ENCODE measurements around the gene MUSK.
"Not testable (repeated sequence)": the region's sequence is repeated elsewhere in the genome, so short reads cannot be mapped to it uniquely, and the experiment has no call there.

The MUSK gene

DNA sequence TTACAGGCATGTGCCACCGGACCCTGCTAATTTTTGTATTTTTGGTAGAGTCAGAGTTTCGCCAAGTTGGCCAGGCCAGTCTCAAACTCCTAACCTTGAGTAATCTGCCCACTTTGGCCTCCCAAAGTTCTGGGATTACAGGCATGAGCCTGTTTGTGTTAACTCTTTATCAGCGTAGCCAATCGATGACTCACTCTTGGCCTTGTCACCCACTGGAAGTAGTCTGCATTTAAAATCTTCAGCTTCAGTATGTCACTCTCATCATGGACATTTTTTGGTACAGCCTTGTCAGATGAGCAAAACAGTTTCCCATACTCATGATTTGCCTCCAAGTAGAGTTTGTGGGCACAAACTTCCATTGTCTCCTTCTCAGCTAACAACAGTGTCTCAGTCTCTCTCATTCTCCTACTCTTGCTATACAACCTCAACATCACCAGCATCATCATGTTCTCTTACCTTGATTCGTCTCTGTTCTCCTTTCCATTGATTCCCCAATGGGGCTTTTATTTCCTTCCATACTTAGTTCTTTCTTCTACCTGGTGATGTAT is 22.5 kb downstream of the MUSK start:
- ChIA-PET CTCF (no interaction called here), POLR2A (no interaction called here)
- TF ChIP-seq ARNT (IDR thresholded peaks at IDR 0.05) (no peak), FOXK2 (IDR thresholded peaks at IDR 0.05) (no peak), L3MBTL2 (conservative IDR thresholded peaks at IDR 0.05) (no peak), PKNOX1 (IDR thresholded peaks at IDR 0.05) (no peak), NFRKB (IDR thresholded peaks at IDR 0.05) (no peak), FOXA1 (IDR thresholded peaks at IDR 0.05) (no peak), BHLHE40 (IDR thresholded peaks at IDR 0.05; ENCODE audit: borderline replicate concordance) (no peak), ELF4 (IDR thresholded peaks at IDR 0.05) (no peak), ZNF384 (IDR thresholded peaks at IDR 0.05) (no peak), SUZ12 (IDR thresholded peaks at IDR 0.05) (no peak), FOXM1 (IDR thresholded peaks at IDR 0.05; ENCODE audit: borderline replicate concordance) (no peak), CTBP1 (IDR thresholded peaks at IDR 0.05; ENCODE audit: borderline replicate concordance) (no peak), SP1 (IDR thresholded peaks at IDR 0.05) (no peak)

DNA sequence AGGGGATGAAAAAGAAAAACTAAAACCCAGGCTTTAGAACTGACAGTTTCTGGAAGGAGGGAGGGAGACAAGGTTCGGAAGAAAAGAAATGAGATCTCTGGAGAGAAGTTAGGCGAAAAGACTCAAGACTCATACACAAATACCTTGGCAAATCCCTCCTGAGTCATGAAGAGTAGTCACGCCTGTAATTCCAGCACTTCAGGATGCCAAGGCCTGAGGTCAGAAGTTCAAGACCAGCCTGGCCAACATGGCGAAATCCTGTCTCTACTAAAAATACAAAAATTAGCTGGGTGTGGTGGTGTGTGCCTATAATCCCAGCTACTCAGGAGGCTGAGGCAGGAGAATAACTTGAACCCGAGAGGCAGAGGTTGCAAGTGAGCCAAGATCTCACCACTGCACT is 27.3 kb downstream of the MUSK start:
- CTCF ChIA-PET; DNase-seq (ENCODE audit: extremely low spot score); POLR2A ChIA-PET: not testable (repeated sequence)

More for the DNA sequence above, 22.5 kb downstream of the MUSK start:
- DNase-seq (ENCODE audit: extremely low spot score): no peak

DNA sequence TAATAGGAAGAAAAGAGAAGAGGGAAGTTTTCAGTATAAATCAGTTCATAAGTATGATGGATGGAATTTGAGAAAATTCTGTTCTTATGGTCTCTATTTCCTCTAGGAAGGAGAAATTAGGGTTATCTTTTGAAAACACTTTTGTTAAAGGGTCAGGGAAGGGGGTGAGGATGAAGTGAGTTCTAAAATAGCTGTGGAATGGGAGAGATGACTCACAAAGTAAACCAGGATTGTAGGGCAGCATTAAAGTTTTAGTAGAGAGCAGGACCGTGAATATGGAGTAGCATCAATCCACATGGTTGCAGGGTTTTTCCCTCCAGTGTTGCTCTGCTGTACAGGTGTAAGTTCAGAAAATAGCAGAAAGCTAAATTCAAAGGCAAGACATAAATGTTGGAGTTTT is 32.4 kb downstream of the MUSK start:
- ChIA-PET POLR2A (no interaction called here), CTCF (no interaction called here)
- TF ChIP-seq LEF1 (IDR thresholded peaks at IDR 0.05; ENCODE audit: borderline replicate concordance) (no peak), ARNT (IDR thresholded peaks at IDR 0.05) (no peak), SUZ12 (IDR thresholded peaks at IDR 0.05) (no peak), ELF4 (IDR thresholded peaks at IDR 0.05) (no peak), HDGF (IDR thresholded peaks at IDR 0.05; ENCODE audit: borderline replicate concordance) (no peak), TARDBP (IDR thresholded peaks at IDR 0.05) (no peak), BHLHE40 (IDR thresholded peaks at IDR 0.05; ENCODE audit: borderline replicate concordance) (no peak), FOXA1 (IDR thresholded peaks at IDR 0.05) (no peak), FOXK2 (IDR thresholded peaks at IDR 0.05) (no peak), SP1 (IDR thresholded peaks at IDR 0.05) (no peak), ZNF384 (IDR thresholded peaks at IDR 0.05) (no peak), PKNOX1 (IDR thresholded peaks at IDR 0.05) (no peak)
- no peak for DNase-seq (ENCODE audit: extremely low spot score)

GRCh38 chr9:110703669-110704068 is 35.1 kb downstream of the MUSK start:
- POLR2A ChIA-PET: no interaction called here

DNA sequence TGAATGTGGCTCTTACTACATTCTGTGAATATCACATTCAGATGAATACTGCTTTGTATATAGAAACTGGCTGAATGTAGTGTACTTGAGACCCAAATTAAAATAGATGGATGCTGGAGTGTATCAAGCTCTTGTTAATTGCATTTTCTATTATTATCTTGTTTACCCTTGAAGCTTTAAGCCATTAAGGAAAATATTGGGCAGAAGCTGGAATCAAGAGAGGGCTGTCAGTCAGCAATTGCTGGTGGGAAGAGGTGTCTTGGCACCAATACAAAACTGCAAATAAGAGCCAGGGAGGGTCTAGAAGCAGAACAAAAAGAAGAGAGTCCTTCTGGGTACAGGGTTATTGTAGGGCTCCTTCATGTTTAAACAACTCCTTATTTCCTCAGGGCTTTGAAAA is 38.8 kb downstream of the MUSK start:
- no peak for TF ChIP-seq HDGF (IDR thresholded peaks at IDR 0.05; ENCODE audit: borderline replicate concordance)
- TF ChIP-seq SUZ12 (IDR thresholded peaks at IDR 0.05): no peak
- no peak for TF ChIP-seq NFRKB (IDR thresholded peaks at IDR 0.05)
- no peak for TF ChIP-seq BHLHE40 (IDR thresholded peaks at IDR 0.05; ENCODE audit: borderline replicate concordance)
- no peak for TF ChIP-seq FOXA1 (IDR thresholded peaks at IDR 0.05)
- TF ChIP-seq LEF1 (IDR thresholded peaks at IDR 0.05; ENCODE audit: borderline replicate concordance): no peak
- no peak for TF ChIP-seq FOXK2 (IDR thresholded peaks at IDR 0.05)
- TF ChIP-seq FOXM1 (IDR thresholded peaks at IDR 0.05; ENCODE audit: borderline replicate concordance): no peak
- no peak for TF ChIP-seq ELF4 (IDR thresholded peaks at IDR 0.05)
- no peak for TF ChIP-seq SP1 (IDR thresholded peaks at IDR 0.05)
- no peak for TF ChIP-seq PKNOX1 (IDR thresholded peaks at IDR 0.05)
- no peak for TF ChIP-seq ARNT (IDR thresholded peaks at IDR 0.05)
- no peak for TF ChIP-seq L3MBTL2 (conservative IDR thresholded peaks at IDR 0.05)
- TF ChIP-seq CTBP1 (IDR thresholded peaks at IDR 0.05; ENCODE audit: borderline replicate concordance): no peak
- no peak for TF ChIP-seq ZNF384 (IDR thresholded peaks at IDR 0.05)
- TF ChIP-seq TARDBP (IDR thresholded peaks at IDR 0.05): no peak
- ChIA-PET CTCF (interaction anchor here (0.6 kb wide), 1 partner anchor 706 kb away, joined by 3 read pairs; no protein-coding TSS in a partner anchor), POLR2A (no interaction called here)
- no peak for DNase-seq (ENCODE audit: extremely low spot score)

More at GRCh38 chr9:110703669-110704068, 35.1 kb downstream of the MUSK start:
- TF ChIP-seq FOXA1 (IDR thresholded peaks at IDR 0.05): no peak
- no peak for TF ChIP-seq NFRKB (IDR thresholded peaks at IDR 0.05)
- no peak for TF ChIP-seq BHLHE40 (IDR thresholded peaks at IDR 0.05; ENCODE audit: borderline replicate concordance)
- no peak for TF ChIP-seq ELF4 (IDR thresholded peaks at IDR 0.05)
- DNase-seq (ENCODE audit: extremely low spot score): no peak
- CTCF ChIA-PET: no interaction called here

- ChIA-PET POLR2A (no interaction called here), CTCF (no interaction called here)
- TF ChIP-seq SP1 (IDR thresholded peaks at IDR 0.05) (no peak), LEF1 (IDR thresholded peaks at IDR 0.05; ENCODE audit: borderline replicate concordance) (no peak), L3MBTL2 (conservative IDR thresholded peaks at IDR 0.05) (no peak)
- no peak for DNase-seq (ENCODE audit: extremely low spot score)
Observed at GRCh38 chr9:110710420-110710819, 41.8 kb downstream of the MUSK start.

- ChIA-PET CTCF (no interaction called here), POLR2A (no interaction called here)
- TF ChIP-seq SP1 (IDR thresholded peaks at IDR 0.05) (no peak), LEF1 (IDR thresholded peaks at IDR 0.05; ENCODE audit: borderline replicate concordance) (no peak), TARDBP (IDR thresholded peaks at IDR 0.05) (no peak), PKNOX1 (IDR thresholded peaks at IDR 0.05) (no peak), CTBP1 (IDR thresholded peaks at IDR 0.05; ENCODE audit: borderline replicate concordance) (no peak), HDGF (IDR thresholded peaks at IDR 0.05; ENCODE audit: borderline replicate concordance) (no peak), FOXA1 (IDR thresholded peaks at IDR 0.05) (no peak), FOXK2 (IDR thresholded peaks at IDR 0.05) (no peak), FOXM1 (IDR thresholded peaks at IDR 0.05; ENCODE audit: borderline replicate concordance) (no peak), SUZ12 (IDR thresholded peaks at IDR 0.05) (no peak), BHLHE40 (IDR thresholded peaks at IDR 0.05; ENCODE audit: borderline replicate concordance) (no peak), NFRKB (IDR thresholded peaks at IDR 0.05) (no peak), ELF4 (IDR thresholded peaks at IDR 0.05) (no peak), ARNT (IDR thresholded peaks at IDR 0.05) (no peak), L3MBTL2 (conservative IDR thresholded peaks at IDR 0.05) (no peak), ZNF384 (IDR thresholded peaks at IDR 0.05) (no peak)
- DNase-seq (ENCODE audit: extremely low spot score): no peak
Observed at GRCh38 chr9:110712955-110713354, 44.4 kb downstream of the MUSK start.

Data from HEK293T (cell line).